Mucosa of gallbladder (tissue), 1 donor: ENCODE data around the gene CLMN. TPM values are rescaled to one million over a fixed set of nuclear protein-coding genes. Genes with fewer than 3 reads are reported as not detected.
"Not testable (repeated sequence)": the region's sequence is repeated elsewhere in the genome, so short reads cannot be mapped to it uniquely, and the experiment has no call there.

Experiments
- DNase-seq: peaks from one replicate; pipeline ENCODE4 v3.0.0-alpha.2; 2020; ENCODE audit warnings: low spot score
- total RNA-seq: library from RNA; stranded (reverse); gene quantifications from one replicate; pipeline ENCODE4 v1.2.1, GENCODE V29; 2021
- donor health status: DM: no; HTN: no; CAD: no.

CLMN gene
- total RNA-seq, 1 donor from 2014 or later: 63.5 TPM

DNA sequence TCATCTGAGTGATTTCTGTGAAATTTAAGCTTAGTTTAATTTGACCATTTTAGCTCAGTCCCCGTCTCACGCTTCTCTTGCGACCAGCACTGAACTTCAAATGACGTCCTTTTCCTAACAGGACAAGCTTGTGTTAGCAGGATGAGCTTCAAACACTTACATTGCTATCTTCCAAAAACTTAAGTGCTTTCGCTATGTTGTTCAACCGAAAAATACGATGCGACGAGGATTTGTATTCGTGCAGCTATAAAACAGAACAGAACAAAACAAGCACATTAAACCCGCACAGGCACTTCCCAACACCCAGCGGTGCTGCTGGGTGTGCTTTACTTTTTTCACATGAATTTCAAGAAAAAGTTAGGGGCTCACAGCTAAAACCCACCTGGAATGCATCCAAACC is 98.2 kb downstream of the CLMN start:
- DNase-seq: no peak

GRCh38 chr14:95220663-95221231 is 99.0 kb downstream of the CLMN start:
- peak; percentile 36 for DNase-seq

DNA sequence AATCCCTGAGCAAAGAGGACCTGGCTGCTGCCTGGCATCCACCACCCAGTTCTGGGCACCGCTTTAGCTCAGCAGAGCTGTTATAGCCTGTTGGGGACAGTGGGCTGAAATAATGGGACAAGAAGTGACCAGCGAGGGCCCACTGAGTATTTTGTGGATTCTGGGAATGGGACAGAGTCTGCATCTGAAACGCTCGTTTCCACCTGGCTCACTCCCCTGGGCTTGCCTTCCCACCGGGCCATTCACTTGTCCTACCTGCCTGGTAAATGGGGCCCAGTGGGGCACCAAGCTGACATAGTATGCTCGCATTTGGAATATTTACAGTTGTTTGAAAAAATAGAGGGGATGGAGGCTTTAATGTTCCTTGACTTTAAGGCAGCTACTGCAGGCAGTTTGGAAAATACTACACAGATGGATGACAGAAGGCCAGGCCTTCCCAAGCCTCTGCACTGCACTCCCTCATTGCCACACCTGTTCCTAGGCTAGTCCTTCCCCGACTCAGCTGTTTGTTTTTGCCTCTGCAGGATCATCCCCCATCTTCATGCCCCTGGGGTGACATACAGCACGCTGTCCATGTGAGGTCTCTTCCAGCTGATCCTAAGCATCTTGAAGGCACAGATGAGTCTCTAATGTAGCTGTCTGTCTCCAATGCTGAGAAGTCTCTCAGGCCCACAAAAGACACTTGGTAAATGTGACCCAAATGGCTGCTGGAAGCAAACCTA is 101.1 kb downstream of the CLMN start:
- no peak for DNase-seq

DNA sequence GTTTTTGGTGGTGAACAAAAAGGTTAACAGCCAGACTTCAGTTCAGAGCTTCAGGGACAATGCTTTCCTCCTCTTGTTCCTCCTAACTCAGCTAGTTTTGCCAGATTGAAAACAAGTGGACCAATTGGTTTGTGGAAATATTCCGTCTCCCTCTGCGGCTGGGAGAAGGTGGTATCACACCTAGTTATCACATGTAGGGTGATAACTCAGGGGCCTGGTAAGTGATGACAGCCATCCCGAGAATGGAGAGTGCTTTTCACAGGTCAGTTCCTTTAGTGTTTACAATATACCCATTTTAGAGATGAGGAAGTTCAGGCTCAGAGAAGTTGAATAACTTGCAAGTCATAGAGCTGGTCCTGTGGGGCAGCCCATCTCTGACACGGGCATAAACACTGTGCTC is 101.7 kb downstream of the CLMN start:
- no peak for DNase-seq

GRCh38 chr14:95217391-95217900 is 102.3 kb downstream of the CLMN start:
- no peak for DNase-seq

DNA sequence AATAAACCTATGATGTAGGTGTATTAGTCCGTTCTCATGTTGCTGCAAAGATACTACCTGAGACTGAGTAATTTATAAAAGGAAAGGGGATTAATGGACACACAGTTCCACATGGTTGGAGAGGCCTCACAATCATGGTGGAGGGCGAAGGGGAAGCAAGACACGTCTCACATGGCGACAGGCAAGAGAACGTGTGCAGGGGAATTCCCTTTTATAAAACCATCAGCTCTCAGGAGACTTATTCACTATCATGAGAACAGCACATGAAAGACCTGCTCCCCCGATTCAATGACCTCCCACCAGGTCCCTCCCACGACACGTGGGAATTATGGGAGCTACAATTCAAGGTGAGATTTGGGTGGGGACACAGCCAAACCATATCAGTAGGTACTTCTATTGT is 103.7 kb downstream of the CLMN start:
- DNase-seq: no peak

GRCh38 chr14:95215094-95215725 is 104.5 kb downstream of the CLMN start:
- DNase-seq: no peak

DNA sequence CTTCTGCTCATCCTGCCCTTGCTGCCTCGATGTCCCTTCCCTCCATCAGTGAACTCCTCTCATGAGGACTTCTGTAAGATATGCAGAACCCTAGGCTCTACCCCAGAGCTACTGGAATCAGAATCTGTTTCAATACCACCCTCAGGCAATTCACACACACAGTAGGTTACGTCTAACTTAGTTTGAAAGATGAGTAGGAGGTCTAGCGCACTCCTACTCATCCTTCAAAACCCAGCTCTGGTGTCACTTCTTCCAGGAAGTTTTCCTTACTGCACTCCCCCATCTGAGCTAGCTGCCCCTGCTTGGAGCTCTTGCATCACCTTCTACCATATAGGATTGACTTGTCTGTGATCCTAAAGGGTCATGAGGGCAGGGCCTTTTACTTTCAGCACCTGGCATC is 105.9 kb downstream of the CLMN start:
- DNase-seq: no peak

DNA sequence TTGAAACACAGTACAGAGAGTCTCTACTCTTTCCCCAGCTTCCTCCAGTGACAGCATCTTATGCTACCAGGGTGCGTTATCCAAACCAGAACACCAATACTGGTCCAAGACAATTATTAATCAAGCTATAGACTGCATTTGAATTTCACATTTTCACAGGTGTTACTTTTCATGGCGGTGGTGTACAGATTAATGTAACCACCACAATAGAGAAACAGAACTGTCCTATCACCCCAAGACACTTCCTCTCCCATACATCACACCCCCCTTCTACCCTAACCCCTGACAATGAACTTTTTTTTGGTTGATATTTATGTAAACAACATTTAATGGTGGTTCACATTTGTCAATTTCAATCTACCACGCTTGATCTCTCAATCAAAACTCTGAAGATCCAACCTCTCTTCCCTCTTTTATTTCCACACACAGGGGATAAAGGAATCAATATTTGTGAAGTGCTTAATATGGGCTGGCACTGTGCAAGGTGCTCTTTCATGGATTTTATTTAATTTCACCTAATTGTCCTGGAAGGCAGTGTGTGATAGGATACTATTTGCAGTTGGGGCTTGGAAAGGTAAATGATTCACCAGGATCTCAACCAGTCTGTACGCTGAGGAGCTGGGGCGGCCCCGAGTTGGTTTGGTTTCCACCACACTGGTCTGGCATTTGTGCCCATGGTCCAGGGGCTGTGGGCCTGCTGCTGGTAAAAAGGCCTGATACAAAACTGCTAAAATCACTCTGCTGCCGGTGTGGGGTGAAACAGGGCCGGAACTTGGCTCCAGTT is 107.8 kb downstream of the CLMN start:
- DNase-seq: no peak

DNA sequence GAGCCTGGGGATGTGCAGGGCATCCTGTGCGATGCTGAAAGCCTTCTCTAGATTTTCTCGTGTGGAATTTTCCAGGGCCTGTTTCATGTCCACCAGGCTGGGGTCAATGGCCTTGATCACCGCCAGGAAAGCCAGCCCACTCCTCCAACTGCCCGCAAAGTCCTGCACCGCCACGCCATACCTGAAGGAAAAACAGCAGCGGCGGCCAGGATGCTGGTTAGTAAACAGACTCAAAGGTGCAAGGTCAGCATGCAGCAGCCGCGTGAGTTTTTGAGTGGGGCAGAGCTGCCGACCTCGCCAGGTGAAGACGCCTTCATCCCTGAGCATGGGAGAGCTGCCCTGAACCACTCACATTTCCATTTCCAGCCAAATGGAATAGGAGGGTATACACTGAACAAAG is 109.0 kb downstream of the CLMN start:
- no peak for DNase-seq

GRCh38 chr14:95208598-95208997 is 111.1 kb downstream of the CLMN start:
- DNase-seq: no peak

DNA sequence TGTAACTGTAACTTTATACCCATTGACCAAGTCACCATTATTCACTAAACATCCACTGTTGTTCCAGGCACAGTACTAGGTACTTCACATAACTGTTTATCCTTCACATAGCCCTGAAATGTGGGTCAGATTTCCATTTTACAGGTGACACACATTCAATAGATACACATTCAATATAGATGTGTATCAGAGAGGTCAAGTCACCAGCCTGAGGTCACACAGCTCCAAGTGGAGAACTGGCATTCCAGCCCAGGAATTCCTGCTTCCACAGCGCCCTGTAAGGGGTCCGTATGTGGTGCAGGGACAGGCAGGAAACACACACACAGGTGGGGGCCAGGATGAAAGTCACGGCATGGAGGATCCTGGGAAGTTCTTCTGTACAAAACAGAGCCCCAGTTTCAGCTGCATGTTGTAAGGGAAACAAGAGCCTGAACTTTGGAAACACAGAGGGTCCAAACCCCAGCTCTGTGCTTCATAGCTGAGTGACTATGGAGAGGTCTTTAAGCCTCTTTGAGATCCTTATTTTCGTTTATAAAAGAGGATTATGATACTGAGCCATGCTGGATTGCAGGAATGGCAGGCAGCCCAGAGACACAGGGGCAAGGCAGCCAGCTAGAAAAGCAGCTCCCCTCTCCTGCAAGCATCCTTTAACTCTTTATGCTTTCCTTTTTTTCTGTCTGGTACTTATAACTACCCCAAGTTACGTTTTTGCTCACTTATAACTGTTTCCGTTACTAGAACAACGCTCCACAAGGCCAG is 112.1 kb downstream of the CLMN start:
- DNase-seq: no peak

DNA sequence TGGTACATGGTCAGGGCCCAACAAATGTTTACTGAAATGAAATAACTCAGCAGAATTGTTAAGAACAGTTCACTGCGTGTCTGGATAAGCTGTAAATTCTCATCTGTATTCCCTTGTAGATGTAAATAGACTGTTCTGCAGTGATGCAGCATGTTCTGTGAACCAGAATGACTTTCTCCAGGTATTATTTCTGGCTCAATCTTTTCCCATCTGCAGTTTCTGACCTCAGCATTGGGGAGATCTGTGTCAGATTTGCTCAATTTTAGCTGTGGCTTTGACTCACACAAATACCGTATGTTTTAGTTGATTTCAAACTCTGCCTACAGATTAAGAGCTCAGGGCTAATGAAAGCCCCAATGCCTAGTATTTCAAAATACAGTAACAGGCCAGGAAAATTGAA is 113.2 kb downstream of the CLMN start:
- no peak for DNase-seq

- no peak for DNase-seq
Measured at GRCh38 chr14:95204705-95205104, 115.0 kb downstream of the CLMN start.

GRCh38 chr14:95201745-95202144 is 118.0 kb downstream of the CLMN start:
- DNase-seq: not testable (repeated sequence)

DNA sequence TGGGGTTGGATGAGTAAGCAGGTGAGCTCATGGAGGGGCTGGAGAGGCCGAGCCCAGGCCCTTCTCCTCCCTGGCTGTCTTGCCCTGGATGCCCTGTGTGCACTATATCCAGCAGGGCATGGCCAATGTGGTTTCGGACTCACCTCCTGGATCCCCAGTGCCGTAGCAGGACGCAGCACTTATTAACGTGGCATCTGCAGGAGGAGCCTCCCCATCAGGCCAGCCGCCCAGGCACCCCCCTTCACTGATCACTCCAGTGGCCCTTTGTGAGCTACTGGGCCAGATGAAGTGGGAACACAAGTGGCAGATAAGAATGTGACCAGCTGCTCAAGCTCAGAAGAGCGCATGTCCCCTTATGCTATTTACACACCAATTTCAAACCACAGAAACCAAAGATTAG is 119.3 kb downstream of the CLMN start:
- DNase-seq: no peak

DNA sequence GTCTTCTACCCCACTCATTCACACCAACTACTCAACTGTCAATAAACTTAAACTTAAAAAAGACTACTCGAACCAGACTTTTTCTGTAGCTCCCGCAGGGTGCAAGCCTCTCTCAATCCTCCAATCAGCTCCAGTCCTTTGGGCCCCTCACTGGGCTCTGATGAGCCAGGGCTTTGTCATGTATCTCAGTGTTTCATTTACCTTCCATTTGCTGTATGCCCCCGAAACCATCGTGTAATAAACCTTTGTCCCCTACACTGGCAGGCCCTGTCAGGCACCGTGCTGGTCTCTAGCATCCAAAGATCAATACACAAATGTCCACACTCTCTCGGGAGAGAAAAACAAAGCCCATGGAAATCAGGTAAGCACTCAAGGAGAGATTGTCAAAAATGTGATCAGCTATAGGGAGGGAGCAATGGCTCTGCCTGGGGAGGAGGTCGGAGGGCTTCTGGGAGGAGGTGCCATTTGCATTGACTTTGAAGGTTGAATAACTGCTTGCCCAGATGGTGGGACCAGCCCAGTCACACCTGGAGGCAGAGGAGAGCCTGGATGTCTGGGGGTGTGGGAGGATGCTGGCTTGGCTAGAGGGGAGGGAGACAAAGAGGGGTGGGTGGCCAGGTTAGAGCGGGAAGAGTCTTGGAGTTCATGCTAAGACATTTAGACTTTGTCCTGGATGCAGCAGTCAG is 120.3 kb downstream of the CLMN start:
- DNase-seq: no peak

DNA sequence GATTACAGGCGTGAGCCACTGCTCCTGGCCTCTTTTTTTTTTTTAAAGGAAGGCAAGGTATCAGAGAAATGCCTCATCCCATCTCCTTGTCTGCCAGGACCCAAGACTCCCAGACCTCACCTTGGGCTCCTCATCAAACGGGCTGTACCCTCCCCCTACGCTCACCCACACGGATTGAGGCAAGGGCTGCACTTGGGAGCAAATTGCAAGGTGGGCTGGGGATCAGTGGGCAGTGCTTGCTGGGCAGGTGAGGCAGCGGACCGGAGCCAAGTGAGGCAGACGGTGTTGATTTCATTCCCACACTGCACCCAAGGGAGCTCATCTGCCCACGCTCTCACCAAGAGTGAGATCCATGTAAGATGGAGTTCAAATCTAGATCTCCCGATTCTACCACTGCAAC is 121.4 kb downstream of the CLMN start:
- no peak for DNase-seq

GRCh38 chr14:95197551-95197950 is 122.2 kb downstream of the CLMN start:
- DNase-seq: peak; percentile 75

GRCh38 chr14:95196826-95197545 is 122.7 kb downstream of the CLMN start:
- DNase-seq: no peak
